GM08714 (cell line): ENCODE measurements around the gene CTAG2.
"Not testable (repeated sequence)": the region's sequence is repeated elsewhere in the genome, so short reads cannot be mapped to it uniquely, and the experiment has no call there.

Experiments used
- H3K4me3 ChIP-seq: fragments of 200-500 bp; sonication (Bioruptor generic); 2 replicates; pipeline ENCODE4 v1.5.1; 2014; ENCODE audit warnings: mild to moderate bottlenecking, low read length, inconsistent platforms
- ZNF274 ChIP-seq: IDR thresholded peaks from 2 replicates; pipeline ENCODE4 v1.6.1; 2012; ENCODE audit warnings: mild to moderate bottlenecking, low read depth, low read length

CTAG2 gene

DNA sequence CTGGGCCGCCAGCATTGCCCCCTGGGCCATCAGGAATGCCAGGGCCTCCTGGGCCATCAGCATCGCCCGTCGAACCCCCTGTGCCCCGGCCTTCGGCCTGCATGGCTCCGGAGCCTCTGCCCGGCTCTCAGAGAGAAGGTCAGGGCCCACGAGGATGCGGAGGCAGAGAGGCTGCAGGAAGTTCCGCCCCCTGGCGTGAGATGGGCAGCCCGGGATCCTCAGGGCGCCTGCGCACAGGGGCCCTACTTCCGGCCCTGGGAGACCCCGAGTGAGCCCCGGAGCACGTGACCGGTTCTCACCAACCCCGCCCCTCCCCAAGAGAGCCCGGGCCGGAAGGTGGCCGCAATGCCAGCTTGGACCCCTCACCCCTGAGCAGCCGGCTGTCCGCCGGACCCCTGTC is at the start of gene CTAG2:
Gene CTAG2, minus strand, starts transcription at position 167 of the 400 bp plus-strand sequence. Its CDS starts 64 bp downstream, at position 103.
- not testable (repeated sequence) for H3K4me3 ChIP-seq

DNA sequence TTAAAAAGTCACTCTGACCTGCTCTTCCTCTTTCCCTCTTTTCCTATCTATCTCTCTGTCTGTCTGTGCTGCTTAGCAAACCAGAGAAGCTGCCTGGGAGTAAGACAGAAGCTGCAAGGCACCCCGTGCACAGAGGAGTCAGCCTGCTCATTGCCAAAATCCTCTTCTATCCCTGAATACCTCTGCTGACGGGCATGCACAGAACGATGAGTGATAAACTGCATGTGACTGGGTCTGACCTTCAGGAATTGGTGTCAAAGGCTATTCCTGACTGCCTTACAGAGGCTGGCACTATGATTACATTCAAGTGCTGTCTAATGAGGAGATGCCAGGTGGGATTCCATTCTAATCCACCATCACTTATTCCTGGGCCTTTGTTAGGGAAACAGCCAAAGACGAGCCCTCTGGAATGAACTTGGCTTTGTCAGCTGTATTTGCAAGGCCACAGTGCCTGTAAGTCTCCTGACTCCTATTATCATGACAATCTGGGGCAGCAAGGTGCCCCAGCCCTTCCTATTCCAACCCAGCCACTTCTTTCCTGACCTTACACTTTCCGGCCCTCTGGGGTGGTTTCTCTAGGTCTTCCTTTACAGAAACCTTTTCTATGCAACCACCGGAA is 45.4 kb upstream of the CTAG2 start:
- no peak overlapping the region for H3K4me3 ChIP-seq
- TF ChIP-seq ZNF274: no peak

DNA sequence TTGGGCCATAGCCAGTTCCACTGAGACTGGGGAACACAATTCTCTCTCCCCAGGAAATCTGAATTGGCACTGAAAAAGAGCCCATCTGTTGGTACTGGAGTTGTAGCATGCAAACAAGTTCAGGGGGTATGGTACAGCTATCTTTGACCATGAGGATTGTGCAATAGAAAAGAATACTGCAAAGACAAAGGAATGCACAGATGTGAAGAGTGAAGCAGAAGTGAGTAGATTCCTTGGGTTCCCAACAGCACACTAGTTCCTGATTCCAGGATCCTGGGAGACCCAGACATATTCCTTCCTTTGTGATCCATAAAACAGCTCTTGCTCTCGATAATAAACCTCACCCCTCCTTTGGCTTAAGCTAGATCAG is 43.3 kb upstream of the CTAG2 start:
- H3K4me3 ChIP-seq: no peak overlapping the region
- TF ChIP-seq ZNF274: no peak

DNA sequence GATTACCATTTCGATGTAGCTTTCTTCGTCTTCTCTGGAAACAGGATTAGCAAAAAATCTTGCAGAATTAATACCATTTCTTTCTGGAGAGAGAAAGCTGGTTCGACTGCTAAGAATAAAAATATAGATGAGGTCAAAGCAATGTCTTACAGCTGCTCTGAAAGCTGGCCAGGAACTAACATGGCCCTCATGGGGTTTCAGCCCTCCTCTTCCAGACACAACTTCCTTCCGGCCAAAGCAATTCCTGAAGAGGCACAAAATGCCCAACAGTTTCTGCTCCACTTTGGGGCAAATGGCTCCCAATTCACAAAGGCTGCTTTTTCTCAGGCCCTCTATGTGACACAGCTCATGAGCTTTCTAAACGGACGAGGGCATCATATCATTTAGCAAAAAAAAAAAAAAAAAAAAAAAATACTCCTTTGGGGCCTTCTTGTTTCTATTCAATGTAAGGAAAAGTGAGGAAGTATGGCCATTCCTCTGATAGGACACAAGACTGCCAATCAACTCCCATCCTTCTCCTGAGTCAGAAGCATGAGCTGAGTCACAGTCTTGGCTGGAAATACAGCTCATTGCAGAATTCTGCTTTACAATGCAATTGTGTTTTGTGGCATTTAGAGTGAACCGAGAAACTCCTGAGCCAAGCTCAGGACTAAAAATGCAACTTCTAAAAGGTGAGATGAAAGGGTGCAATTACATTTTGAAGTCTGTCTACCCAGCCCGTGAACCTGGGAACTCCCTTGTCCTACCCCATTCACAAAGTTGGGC is 42.7 kb upstream of the CTAG2 start:
- no peak overlapping the region for H3K4me3 ChIP-seq
- no peak for TF ChIP-seq ZNF274

DNA sequence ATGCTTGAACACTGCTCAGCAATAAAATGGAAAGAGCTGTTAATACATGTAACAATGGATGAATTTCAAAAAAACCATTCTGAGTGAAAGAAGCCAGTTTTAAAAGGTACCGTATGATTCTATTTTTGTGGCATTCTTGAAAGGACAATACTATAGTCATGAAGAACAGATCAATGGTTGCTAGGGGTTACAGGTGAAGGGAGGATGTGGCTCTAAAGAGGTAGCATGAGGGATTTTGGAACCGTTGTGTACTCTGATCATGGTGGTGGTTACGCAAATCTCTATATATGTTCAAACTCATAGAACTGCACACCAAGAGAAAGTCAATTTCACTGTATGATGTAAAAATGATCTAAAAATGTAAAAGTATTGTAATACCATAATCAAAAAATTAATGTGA is 40.0 kb upstream of the CTAG2 start:
- no peak overlapping the region for H3K4me3 ChIP-seq
- no peak for TF ChIP-seq ZNF274

DNA sequence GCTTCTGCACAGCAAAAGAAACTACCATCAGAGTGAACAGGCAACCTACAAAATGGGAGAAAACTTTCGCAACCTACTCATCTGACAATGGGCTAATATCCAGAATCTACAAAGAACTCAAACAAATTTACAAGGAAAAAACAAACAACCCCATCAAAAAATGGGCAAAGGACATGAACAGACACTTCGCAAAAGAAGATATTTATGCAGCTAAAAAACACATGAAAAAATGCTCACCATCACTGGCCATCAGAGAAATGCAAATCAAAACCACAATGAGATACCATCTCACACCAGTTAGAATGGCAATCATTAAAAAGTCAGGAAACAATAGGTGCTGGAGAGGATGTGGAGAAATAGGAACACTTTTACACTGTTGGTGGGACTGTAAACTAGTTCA is 37.1 kb upstream of the CTAG2 start:
- not testable (repeated sequence) for H3K4me3 ChIP-seq

DNA sequence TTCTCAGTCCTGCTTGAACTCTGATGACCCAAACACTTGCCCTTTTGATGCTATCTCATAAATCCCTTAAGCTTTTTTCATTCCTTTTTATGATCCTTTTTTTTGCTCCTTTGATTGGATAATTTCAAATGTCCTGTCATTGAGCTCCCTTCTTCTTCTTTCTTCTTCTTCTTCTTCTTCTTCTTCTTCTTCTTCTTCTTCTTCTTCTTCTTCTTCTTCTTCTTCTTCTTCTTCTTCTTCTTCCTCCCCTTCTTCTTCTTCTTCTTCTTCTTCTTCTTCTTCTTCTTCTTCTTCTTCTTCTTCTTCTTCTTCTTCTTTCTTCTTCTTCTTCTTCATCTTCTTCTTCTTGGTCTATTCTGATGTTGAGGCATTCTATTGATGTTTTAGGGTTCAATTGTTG is 18.7 kb upstream of the CTAG2 start:
- not testable (repeated sequence) for H3K4me3 ChIP-seq

DNA sequence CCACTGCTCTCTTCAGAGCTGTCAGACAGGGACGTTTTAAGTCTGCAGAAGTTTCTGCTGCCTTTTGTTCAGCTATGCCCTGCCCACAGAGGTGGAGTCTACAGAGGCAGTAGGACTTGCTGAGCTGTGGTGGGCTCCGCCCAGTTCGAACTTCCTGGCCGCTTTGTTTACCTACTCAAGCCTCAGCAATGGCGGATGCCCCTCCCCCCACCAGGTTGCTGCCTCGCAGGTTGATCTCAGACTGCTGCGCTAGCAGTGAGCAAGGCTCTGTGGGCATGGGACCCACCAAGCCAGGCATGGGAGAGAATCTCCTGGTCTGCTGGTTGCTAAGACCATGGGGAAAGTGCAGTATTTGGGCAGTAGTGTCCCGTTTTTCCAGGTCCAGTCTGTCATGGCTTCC is 17.5 kb upstream of the CTAG2 start:
- not testable (repeated sequence) for H3K4me3 ChIP-seq

DNA sequence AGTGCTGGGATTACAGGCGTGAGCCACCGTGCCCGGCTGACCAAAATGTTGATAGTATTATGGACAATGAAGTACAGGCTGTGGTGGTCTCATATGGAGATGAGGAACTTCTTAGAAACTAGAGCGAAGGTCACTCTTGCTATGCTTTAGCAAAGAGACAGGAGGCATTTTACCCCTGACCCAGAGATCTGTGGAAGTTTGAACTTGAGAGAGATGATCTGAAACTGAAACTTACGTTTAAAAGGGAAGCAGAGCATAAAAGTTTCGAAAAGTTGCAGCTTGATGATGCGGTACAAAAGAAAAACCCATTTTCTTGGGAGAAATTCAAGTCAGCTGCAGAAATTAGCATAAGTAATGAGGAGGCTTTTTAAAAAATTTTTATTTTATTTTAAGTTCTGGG is 8.5 kb upstream of the CTAG2 start:
- no peak for TF ChIP-seq ZNF274

DNA sequence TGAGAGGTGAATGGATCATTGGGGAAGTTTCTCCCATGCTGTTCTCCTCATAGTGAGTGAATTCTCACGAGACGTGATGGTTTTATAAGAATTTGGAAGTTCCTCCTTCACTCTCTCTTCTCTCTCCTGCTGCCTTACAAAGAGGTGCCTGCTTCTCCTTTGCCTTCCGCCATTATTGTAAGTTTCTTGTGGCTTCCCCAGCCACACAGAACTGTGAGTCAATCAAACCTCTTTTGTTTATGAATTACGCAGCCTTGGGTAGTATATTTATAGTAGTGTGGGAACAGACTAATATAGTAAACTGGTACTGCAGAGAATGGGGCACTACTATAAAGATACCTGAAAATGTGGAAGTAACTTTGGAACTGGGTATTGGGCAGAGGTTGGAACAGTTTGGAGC is 7.8 kb upstream of the CTAG2 start:
- H3K4me3 ChIP-seq: no peak overlapping the region
- no peak for TF ChIP-seq ZNF274

More for the DNA sequence above, 8.5 kb upstream of the CTAG2 start:
- H3K4me3 ChIP-seq: no peak overlapping the region

DNA sequence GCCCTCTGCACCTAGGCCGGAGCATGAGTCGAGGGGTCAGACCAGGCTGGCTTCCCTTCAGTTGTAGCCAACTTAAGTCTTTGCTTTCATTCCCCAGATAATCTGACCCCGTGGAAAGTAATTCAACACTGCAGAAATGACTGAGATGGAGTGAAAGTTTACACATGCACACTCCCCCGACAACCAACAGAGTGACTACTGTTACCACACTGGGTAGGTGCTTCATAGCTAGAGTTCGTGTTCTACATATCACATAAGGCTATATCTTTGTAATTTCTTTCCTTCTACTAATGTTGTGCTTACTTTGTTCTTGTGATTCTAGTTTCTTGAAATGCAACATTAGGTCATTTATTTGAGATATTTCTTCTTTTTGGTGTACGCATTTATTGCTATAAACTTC is 7.2 kb upstream of the CTAG2 start:
- TF ChIP-seq ZNF274: no peak
- H3K4me3 ChIP-seq: no peak overlapping the region

DNA sequence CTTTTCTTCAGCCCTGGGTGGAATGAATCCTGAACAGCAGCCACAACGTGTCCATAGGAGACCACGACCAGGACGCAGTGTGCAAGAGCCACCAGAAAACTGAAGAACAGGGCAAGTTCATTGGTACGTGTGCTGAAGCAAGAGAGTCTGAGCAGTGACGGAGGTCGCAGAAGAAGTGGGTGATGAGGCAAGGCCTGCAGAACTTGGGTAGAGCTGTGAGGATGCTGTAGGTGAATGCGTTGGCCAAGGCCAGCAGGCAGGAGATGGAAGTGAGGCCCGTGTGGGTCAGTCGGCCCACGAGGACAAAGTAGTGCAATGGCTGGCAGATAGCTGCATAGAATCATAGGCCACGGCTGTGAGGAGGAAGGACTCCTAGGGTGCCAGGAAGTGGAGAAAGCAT is 5.6 kb upstream of the CTAG2 start:
- no peak for TF ChIP-seq ZNF274
- H3K4me3 ChIP-seq: no peak overlapping the region

DNA sequence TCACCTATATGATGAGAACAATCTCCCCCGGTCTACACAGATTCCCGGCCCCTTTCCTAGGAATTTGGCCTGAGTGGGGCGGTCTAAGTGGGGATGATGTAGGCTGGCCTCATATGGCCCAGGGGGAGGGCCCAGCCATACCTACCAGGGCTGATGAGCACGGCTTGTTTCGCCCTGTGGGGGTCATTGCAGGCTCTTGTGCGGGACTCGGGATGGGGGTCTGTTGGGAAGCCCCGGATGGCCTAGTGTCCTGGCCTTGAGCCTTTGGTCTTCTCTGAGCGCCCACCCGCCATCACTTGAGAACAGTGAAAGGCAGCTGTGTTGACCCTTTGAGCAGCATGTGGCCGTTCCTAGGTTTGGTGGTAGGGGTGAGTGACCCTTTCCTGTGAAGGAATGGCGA is 4.8 kb upstream of the CTAG2 start:
- H3K4me3 ChIP-seq: no peak overlapping the region
- no peak for TF ChIP-seq ZNF274

DNA sequence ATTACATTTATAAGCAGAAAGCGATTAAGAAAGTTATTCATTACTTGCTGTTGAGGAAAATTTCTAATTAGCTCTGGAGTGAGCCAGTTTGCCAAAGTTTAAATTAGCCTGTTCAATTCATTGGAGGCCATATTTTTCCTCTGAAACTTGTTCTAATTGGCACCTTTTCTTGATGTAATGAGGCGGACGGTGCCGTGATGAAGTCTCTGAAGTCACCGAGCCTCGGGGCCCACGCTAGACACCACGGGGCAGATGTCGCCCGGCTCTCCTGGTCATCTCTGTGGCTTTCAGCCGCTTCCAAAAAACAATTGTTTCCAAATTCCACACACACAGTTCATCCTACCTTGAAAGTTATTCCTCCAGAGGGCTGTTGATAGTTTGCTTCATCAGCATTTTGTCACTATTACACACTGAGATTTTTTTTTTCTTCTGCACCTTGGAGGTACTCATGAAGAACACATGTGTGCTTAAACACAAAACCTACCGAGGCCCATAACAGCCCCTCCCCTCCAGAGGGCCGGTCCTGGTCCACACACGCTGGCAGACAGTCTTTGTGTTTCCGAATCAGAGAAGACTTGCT is 3.9 kb upstream of the CTAG2 start:
- no peak for TF ChIP-seq ZNF274
- no peak overlapping the region for H3K4me3 ChIP-seq

DNA sequence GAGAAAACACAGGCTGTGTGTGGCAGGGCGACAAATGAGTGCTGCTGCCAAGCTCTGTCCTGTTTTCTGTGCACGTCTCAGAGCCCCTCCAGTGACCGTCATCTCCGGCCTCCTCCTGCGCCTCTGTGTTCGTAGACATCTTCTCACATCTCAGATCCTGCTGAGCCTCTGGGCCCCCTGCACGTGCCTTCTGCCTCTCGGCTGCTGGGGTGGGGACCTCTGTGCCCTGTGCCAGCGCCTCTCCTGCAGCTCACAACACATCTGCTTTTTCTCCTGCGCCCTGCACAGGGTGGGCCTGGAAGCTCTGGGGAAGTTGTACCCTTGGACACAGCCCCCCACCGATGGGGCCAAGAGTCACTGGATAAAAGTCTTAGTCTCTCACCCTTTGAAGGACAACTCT is 2.4 kb upstream of the CTAG2 start:
- H3K4me3 ChIP-seq: no peak overlapping the region
- no peak for TF ChIP-seq ZNF274

DNA sequence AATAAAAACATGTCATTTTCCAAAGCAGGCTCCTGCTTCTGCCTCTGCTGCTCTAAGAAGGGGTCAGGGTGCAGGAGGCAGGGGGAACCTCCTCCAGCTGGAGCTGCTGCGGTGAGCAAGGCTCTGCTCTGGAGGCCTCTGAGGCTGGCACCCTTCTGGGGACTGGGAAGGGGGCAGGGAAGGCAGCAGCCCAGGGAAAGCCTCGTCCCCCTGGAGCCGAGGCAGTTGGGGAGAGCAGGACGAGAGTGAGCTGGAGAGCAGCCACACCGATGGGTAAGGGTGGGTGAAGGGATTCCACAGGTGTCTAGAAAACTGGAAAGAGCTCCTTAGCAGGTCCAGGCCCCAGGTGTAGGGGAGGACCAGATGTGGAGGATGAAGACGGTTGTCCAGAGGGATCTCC is 2.0 kb upstream of the CTAG2 start:
- no peak overlapping the region for H3K4me3 ChIP-seq
- no peak for TF ChIP-seq ZNF274
